NOMO-1 treated with dmso at 0.1 percent for 144 hours (cell line): Measurements from ENCODE around the gene MRM1.
"Not testable (repeated sequence)": the region's sequence is repeated elsewhere in the genome, so short reads cannot be mapped to it uniquely, and the experiment has no call there.

ENCODE experiments used
- DNase-seq: peaks from one replicate; lab custom pipeline; 2025; ENCODE audit not compliant: unreplicated experiment; lab: John Stamatoyannopoulos, UW

The MRM1 gene

GRCh38 chr17:36600465-36600864 is 918 bp upstream of the MRM1 start:
- no peak for DNase-seq

GRCh38 chr17:36600936-36601302 is 464 bp upstream of the MRM1 start:
- no peak for DNase-seq

- no peak for DNase-seq
Observed at GRCh38 chr17:36602030-36602748, 806 bp downstream of the MRM1 start.

- DNase-seq = peak; percentile 16
Observed at GRCh38 chr17:36602924-36603384, 1.6 kb downstream of the MRM1 start.

- not testable (repeated sequence) for DNase-seq
Observed at GRCh38 chr17:36605028-36605427, 3.6 kb downstream of the MRM1 start.

GRCh38 chr17:36608280-36608679 is 6.9 kb downstream of the MRM1 start:
- DNase-seq = no peak

GRCh38 chr17:36608794-36609497 is 7.6 kb downstream of the MRM1 start:
- no peak for DNase-seq

- no peak for DNase-seq
Observed at GRCh38 chr17:36609498-36609862, 8.1 kb downstream of the MRM1 start.

GRCh38 chr17:36610474-36610873 is 9.1 kb downstream of the MRM1 start:
- DNase-seq = no peak

- no peak for DNase-seq
Observed at GRCh38 chr17:36611345-36612072, 10.1 kb downstream of the MRM1 start.

- no peak for DNase-seq
Observed at GRCh38 chr17:36612323-36612722, 10.9 kb downstream of the MRM1 start.

GRCh38 chr17:36613155-36613554 is 11.8 kb downstream of the MRM1 start:
- DNase-seq = no peak

GRCh38 chr17:36614081-36614480 is 12.7 kb downstream of the MRM1 start:
- DNase-seq = no peak

- no peak for DNase-seq
Observed at GRCh38 chr17:36614933-36615332, 13.6 kb downstream of the MRM1 start.

GRCh38 chr17:36616061-36617029 is 15.0 kb downstream of the MRM1 start:
- no peak for DNase-seq

GRCh38 chr17:36617773-36618172 is 16.4 kb downstream of the MRM1 start:
- no peak for DNase-seq

- DNase-seq = no peak
Observed at GRCh38 chr17:36623281-36623680, 21.9 kb downstream of the MRM1 start.

GRCh38 chr17:36625188-36625587 is 23.8 kb downstream of the MRM1 start:
- DNase-seq = no peak

- no peak for DNase-seq
Observed at GRCh38 chr17:36627101-36627500, 25.7 kb downstream of the MRM1 start.

- no peak for DNase-seq
Observed at GRCh38 chr17:36628576-36628975, 27.2 kb downstream of the MRM1 start.
